Right lobe of liver (tissue), 6 donors: ENCODE measurements around the gene AAR2. TPM values are rescaled to one million over a fixed set of nuclear protein-coding genes. Genes with fewer than 3 reads are reported as not detected.

ENCODE experiments used
- ATAC-seq, 4 donors: fragments of 200-7000 bp; cut with Tn5 transposase; one replicate each; pipeline ENCODE4 v1.9.1; 2020; ENCODE audit warnings: mild to moderate bottlenecking in 4 of 4, moderate library complexity in 4 of 4
- DNase-seq, 3 donors: peaks; one replicate each; pipeline ENCODE4 v3.0.0-alpha.2; 2020
- H3K27ac ChIP-seq, 3 donors: fragments of 200-600 bp; one replicate each; pipeline ENCODE4 v1.8.0; 2022
- H3K27me3 ChIP-seq, 2 donors: fragments of 200-600 bp; one replicate each; pipeline ENCODE4 v1.8.0; 2022
- H3K36me3 ChIP-seq, 4 donors: fragments of 200-600 bp; sonication (generic) in 1 of 4; one replicate each; pipeline versions ENCODE4 v1.5.1 to v1.8.0; 2017 to 2022; ENCODE audit warnings: control low read depth in 1 of 4
- H3K4me1 ChIP-seq, 4 donors: fragments of 200-600 bp; sonication (generic) in 1 of 4; one replicate each; pipeline versions ENCODE4 v1.5.1 to v1.8.0; 2017 to 2022; ENCODE audit warnings: control low read depth in 1 of 4
- H3K4me3 ChIP-seq, 3 donors: fragments of 200-600 bp; one replicate each; pipeline ENCODE4 v1.8.0; 2022
- H3K9me3 ChIP-seq, 4 donors: fragments of 200-600 bp; sonication (generic) in 1 of 4; one replicate each; pipeline versions ENCODE4 v1.5.1 to v1.8.0; 2017 to 2022; ENCODE audit warnings: control low read depth in 1 of 4
- POLR2A ChIP-seq: fragments of 450-650 bp; IDR thresholded peaks from one replicate; pipeline ENCODE4 v1.6.1; 2017; ENCODE audit warnings: antibody characterized with exemption, mild to moderate bottlenecking
- WGBS: methylation state at CpG from one replicate; pipeline ENCODE4 v1.1.6; 2018; ENCODE audit warnings: low coverage, low lambda C conversion rate; ENCODE audit not compliant: insufficient coverage; ENCODE audit errors: missing lambda C conversion rate; 5-methylcytosine and 5-hydroxymethylcytosine counted together
- intact Hi-C, 2 donors: fragments of 100-400 bp; cut with DNase I; formaldehyde crosslinking; loops; one replicate each; pipeline versions ENCODE4 v1.11.2 to v1.14.1; 2022
- total RNA-seq, 6 experiments: library from RNA; depleted of rRNA in 2 of 6; stranded (reverse); fragments of >200 nt in 2 of 6; fragmentation: NEBNext Ultra II Directional in 3 of 6; extraction: Animal tissue kit (Norgen Biotek cat#: 25700) in 3 of 6; gene quantifications; one replicate each; pipeline versions ENCODE4 v1.1.0 to v1.2.4, GENCODE V29; 2016 to 2023
- TF ChIP-seq, protein P1 (sequence below), 4 donors: fragments of 200-600 bp in 3 of 4; fragments of 450-650 bp in 1 of 4; IDR thresholded peaks; one replicate each; pipeline versions ENCODE4 v1.5.1 to v1.8.0; 2016 to 2022; ENCODE audit warnings: antibody characterized with exemption in 4 of 4, mild to moderate bottlenecking in 2 of 4
- donor health status: DM: no; HTN: yes; CAD: no.
- donor health status: DM: no; HTN: no; CAD: no.
- donor health status: DM: no; HTN: no; CAD: no.
- donor health status: DM: no; HTN: yes; CAD: no.
- donor health status: DM: no; HTN: yes; CAD: no.

The AAR2 gene
- total RNA-seq, 6 experiments from 2014 or later: 11.8 to 16.7 (median 13.5) TPM

DNA sequence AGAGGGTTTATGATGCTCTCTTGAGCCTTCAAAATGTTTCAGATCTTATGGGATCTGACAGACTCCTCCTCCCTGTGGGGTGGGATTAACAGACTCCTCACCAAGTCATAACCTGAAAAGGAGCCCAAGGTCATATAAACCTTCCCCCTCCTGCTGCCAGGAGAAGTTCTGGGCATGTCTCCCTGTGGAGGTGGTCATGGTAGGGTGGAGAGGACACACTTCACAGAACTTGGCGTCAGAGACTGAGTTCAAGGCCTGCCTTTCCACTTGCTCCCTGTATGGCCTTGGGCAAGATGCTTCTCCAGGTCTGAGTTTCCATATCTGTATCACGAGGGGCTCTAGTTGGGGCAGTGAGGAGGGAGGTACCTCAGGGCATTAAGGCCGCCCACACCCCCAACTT lies 32.4 kb upstream of the AAR2 start:
- no peak for TF ChIP-seq POLR2A
- TF ChIP-seq, protein P1, sequence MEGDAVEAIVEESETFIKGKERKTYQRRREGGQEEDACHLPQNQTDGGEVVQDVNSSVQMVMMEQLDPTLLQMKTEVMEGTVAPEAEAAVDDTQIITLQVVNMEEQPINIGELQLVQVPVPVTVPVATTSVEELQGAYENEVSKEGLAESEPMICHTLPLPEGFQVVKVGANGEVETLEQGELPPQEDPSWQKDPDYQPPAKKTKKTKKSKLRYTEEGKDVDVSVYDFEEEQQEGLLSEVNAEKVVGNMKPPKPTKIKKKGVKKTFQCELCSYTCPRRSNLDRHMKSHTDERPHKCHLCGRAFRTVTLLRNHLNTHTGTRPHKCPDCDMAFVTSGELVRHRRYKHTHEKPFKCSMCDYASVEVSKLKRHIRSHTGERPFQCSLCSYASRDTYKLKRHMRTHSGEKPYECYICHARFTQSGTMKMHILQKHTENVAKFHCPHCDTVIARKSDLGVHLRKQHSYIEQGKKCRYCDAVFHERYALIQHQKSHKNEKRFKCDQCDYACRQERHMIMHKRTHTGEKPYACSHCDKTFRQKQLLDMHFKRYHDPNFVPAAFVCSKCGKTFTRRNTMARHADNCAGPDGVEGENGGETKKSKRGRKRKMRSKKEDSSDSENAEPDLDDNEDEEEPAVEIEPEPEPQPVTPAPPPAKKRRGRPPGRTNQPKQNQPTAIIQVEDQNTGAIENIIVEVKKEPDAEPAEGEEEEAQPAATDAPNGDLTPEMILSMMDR (IDR thresholded peaks at IDR 0.05): no peak
- no peak for DNase-seq
- Histone ChIP-seq H3K9me3 (no peaks in the 10 kb centered on the region), H3K27ac (no peak overlapping the region), H3K27me3 (no peaks in the 10 kb centered on the region), H3K36me3 (no peaks in the 10 kb centered on the region), H3K4me1 (peaks cover 0 to 5% (median 0%) of the 10 kb centered on the region in 4 donors), H3K4me3 (no peak overlapping the region)
- 80% methylated on average over 1 of the region's 3 CpGs for WGBS
- intact Hi-C loops: no loop called here
- no peak for ATAC-seq

GRCh38 chr20:36205026-36205425 lies 31.3 kb upstream of the AAR2 start:
- Histone ChIP-seq H3K27ac (no peak overlapping the region), H3K4me1 (peaks cover 0 to 5% (median 0%) of the 10 kb centered on the region in 4 donors), H3K36me3 (no peaks in the 10 kb centered on the region), H3K4me3 (no peak overlapping the region), H3K9me3 (no peaks in the 10 kb centered on the region), H3K27me3 (no peaks in the 10 kb centered on the region)
- WGBS: 55% methylated on average over 3 of the region's 3 CpGs
- no peak for TF ChIP-seq POLR2A
- TF ChIP-seq, protein P1 (IDR thresholded peaks at IDR 0.05): no peak
- DNase-seq (no peak), ATAC-seq (no peak)
- intact Hi-C loops: loop anchor here (5.0 kb wide), 2 partner anchors 237 to 242 kb away; no protein-coding TSS in a partner anchor

DNA sequence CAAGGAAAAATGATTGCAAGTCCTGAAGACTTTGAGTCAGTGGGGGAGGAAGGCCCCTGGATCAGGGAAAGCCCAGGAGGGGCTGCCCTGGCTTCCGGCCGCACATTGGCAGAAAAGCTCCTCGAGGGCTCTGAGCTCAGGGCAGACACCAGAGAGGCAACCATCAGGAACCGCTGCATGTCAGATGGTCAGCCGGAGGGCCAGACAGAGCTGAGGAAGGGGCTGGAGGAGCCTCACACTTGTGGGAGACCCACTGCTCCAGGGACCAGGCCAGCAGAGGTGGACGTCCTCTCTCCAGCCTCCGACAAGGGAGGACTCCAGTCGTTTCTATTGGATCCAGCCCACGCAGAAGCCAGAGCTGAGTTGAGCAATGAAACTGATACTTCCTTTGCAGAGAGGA lies 30.2 kb upstream of the AAR2 start:
- no CpG with 5 or more reads among the region's 9 CpGs for WGBS
- no peaks in the 10 kb centered on the region for H3K36me3 ChIP-seq
- H3K27ac ChIP-seq: no peak overlapping the region
- H3K4me1 ChIP-seq: peaks cover 0 to 5% (median 0%) of the 10 kb centered on the region in 4 donors
- no peak overlapping the region for H3K4me3 ChIP-seq
- no peaks in the 10 kb centered on the region for H3K9me3 ChIP-seq
- TF ChIP-seq, protein P1 (IDR thresholded peaks at IDR 0.05): no peak
- ATAC-seq (no peak), DNase-seq (no peak)
- intact Hi-C loops: loop anchor here (5.0 kb wide), 2 partner anchors 236 to 241 kb away; no protein-coding TSS in a partner anchor
- H3K27me3 ChIP-seq: no peaks in the 10 kb centered on the region

DNA sequence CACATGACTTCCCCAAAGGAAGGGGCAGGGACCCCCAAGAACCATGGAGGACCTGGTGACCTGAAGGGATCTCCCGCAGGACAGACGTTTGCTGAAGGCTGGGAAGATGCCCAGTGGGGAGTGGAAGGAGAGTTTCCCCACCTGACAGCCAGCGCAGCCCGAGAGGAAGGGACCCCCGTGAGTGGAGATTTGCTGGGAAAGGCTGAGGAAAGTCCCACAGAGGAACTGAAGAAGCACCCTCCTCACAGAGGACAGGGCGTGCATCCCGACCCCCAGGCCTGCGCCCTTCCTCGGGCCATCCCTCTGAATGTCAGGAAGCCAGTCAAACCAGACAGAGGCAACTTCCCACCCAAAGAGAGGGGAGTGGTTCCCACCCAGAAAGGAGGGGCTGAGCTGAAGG lies 29.6 kb upstream of the AAR2 start:
- Histone ChIP-seq H3K4me1 (peaks cover 0 to 5% (median 0%) of the 10 kb centered on the region in 4 donors), H3K36me3 (no peaks in the 10 kb centered on the region), H3K4me3 (no peak overlapping the region), H3K27ac (no peak overlapping the region), H3K27me3 (no peaks in the 10 kb centered on the region), H3K9me3 (no peaks in the 10 kb centered on the region)
- ATAC-seq (no peak), DNase-seq (no peak)
- TF ChIP-seq POLR2A: no peak
- TF ChIP-seq, protein P1 (IDR thresholded peaks at IDR 0.05): no peak
- intact Hi-C loops: loop anchor here (5.0 kb wide), 2 partner anchors 236 to 241 kb away; no protein-coding TSS in a partner anchor
- WGBS: 40% methylated on average over 4 of the region's 9 CpGs

DNA sequence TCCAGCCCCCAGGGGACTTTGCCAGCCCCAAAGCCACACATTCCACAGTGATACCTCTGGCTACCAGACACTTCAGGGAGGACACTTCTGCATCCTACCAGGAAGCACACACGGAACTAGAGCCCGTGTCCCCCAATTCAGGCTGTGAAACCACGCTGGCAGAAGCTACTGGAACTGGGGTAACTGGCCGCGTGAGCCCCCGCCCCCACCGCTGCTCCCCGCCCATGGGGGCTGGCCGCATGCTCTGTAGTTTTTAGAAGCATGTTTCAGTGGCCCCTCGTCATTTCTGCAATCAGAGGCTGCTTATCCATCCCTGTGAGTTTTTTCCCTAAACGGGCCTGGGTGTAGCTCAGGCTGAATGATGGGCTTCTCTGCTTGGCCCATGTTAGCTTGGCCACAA lies 28.7 kb upstream of the AAR2 start:
- DNase-seq (no peak), ATAC-seq (no peak)
- no CpG with 5 or more reads among the region's 11 CpGs for WGBS
- Histone ChIP-seq H3K9me3 (no peaks in the 10 kb centered on the region), H3K4me3 (no peak overlapping the region), H3K27me3 (no peaks in the 10 kb centered on the region), H3K27ac (no peak overlapping the region), H3K4me1 (peaks cover 0 to 5% (median 0%) of the 10 kb centered on the region in 4 donors), H3K36me3 (no peaks in the 10 kb centered on the region)
- no peak for TF ChIP-seq POLR2A
- TF ChIP-seq, protein P1 (IDR thresholded peaks at IDR 0.05): no peak
- intact Hi-C loops: loop anchor here (5.0 kb wide), 2 partner anchors 235 to 240 kb away; no protein-coding TSS in a partner anchor
